Activated CD8-positive, alpha-beta memory T cell treated with anti-CD3 and anti-CD28 coated beads, Interleukin-2, amount 10 ng/mL, durations not matched to agents 7 days and 5 days (primary cell): ENCODE results near the gene UNC119B. TPM values are rescaled to one million over a fixed set of nuclear protein-coding genes. Genes with fewer than 3 reads are reported as not detected.
A peak's percentile ranks its signal among the peaks of the same experiment; 100 is the strongest.

Experiments used
- ATAC-seq: fragments of 150-1000 bp; cut with Tn5 transposase; one replicate; pipeline ENCODE4 v1.10.0; 2021; ENCODE audit warnings: moderate library complexity
- CTCF ChIA-PET: fragments of 350-600 bp; sonication (Branson Sonifier 250); formaldehyde crosslinking; loops from one replicate; lab custom pipeline; 2021; ENCODE audit warnings: antibody characterized with exemption; lab: Charles Lee
- DNase-seq: peaks from one replicate; pipeline ENCODE4 v3.0.0-alpha.2; 2020
- H3K27ac Mint-ChIP-seq: one replicate; pipeline ENCODE4 v1.8.0; 2021; ENCODE audit warnings: mild to moderate bottlenecking, mixed read lengths
- H3K27me3 Mint-ChIP-seq: one replicate; pipeline ENCODE4 v1.8.0; 2021; ENCODE audit warnings: mixed read lengths
- H3K36me3 Mint-ChIP-seq: one replicate; pipeline ENCODE4 v1.8.0; 2021; ENCODE audit warnings: mild to moderate bottlenecking, mixed read lengths
- H3K4me1 Mint-ChIP-seq: one replicate; pipeline ENCODE4 v1.8.0; 2021; ENCODE audit warnings: mixed read lengths
- H3K4me3 Mint-ChIP-seq: one replicate; pipeline ENCODE4 v1.8.0; 2021; ENCODE audit warnings: mild to moderate bottlenecking, moderate library complexity, mixed read lengths
- H3K9me3 Mint-ChIP-seq: one replicate; pipeline ENCODE4 v1.8.0; 2022; ENCODE audit warnings: low read depth, mixed read lengths
- total RNA-seq, 2 experiments: library from RNA; stranded (reverse); gene quantifications; one replicate each; pipeline ENCODE4 v1.2.3, GENCODE V29; 2021

Gene UNC119B
- total RNA-seq, 2 experiments from 2014 or later, result 15.9 to 22.9 TPM

GRCh38 chr12:120711411-120711810 lies 1.2 kb downstream of the UNC119B start:
- Mint-ChIP-seq H3K9me3 (no peaks in the 10 kb centered on the region), H3K36me3 (peaks cover 14% of the 10 kb centered on the region), H3K4me3 (peak overlapping the region; percentile 82), H3K27me3 (no peaks in the 10 kb centered on the region), H3K4me1 (peaks cover 51% of the 10 kb centered on the region), H3K27ac (peak overlapping the region; percentile 77)
- ATAC-seq, result no peak
- DNase-seq, result no peak
- CTCF ChIA-PET, result interaction anchor here (1.2 to 5.8 kb wide), 8 partner anchors 9 to 261 kb away, joined by 4 to 60 read pairs (median 5); partner anchors contain the start of genes MLEC and POP5

GRCh38 chr12:120712610-120713009 lies 2.4 kb downstream of the UNC119B start:
- no peak overlapping the region for H3K4me3 Mint-ChIP-seq
- no peak for ATAC-seq

GRCh38 chr12:120713861-120714482 lies 3.7 kb downstream of the UNC119B start:
- peaks cover 51% of the 10 kb centered on the region for H3K4me1 Mint-ChIP-seq
- ATAC-seq (peak; percentile 70), DNase-seq (peak; percentile 85)
- CTCF ChIA-PET, result interaction anchor here (0.8 to 3.6 kb wide), 8 partner anchors 11 to 258 kb away, joined by 3 to 34 read pairs (median 5); partner anchors contain the start of genes ACADS and POP5
- H3K27ac Mint-ChIP-seq, result peak overlapping the region; percentile 58
- H3K36me3 Mint-ChIP-seq, result peaks cover 24% of the 10 kb centered on the region
- H3K9me3 Mint-ChIP-seq, result no peaks in the 10 kb centered on the region
- no peak overlapping the region for H3K4me3 Mint-ChIP-seq
- no peaks in the 10 kb centered on the region for H3K27me3 Mint-ChIP-seq

More at GRCh38 chr12:120712610-120713009, 2.4 kb downstream of the UNC119B start:
- Mint-ChIP-seq H3K27ac (no peak overlapping the region), H3K36me3 (peaks cover 17% of the 10 kb centered on the region), H3K9me3 (no peaks in the 10 kb centered on the region), H3K4me1 (peaks cover 51% of the 10 kb centered on the region), H3K27me3 (no peaks in the 10 kb centered on the region)
- CTCF ChIA-PET, result interaction anchor here (1.2 to 5.8 kb wide), 3 partner anchors 64 to 259 kb away, joined by 4 to 60 read pairs (median 5); partner anchors contain the start of gene POP5
- no peak for DNase-seq

- DNase-seq, result no peak
- CTCF ChIA-PET, result no interaction called here
- H3K9me3 Mint-ChIP-seq, result no peaks in the 10 kb centered on the region
- no peaks in the 10 kb centered on the region for H3K27me3 Mint-ChIP-seq
- H3K4me3 Mint-ChIP-seq, result no peak overlapping the region
- H3K36me3 Mint-ChIP-seq, result peaks cover 44% of the 10 kb centered on the region
- no peak for ATAC-seq
- no peak overlapping the region for H3K27ac Mint-ChIP-seq
- peaks cover 27% of the 10 kb centered on the region for H3K4me1 Mint-ChIP-seq
Observed at GRCh38 chr12:120718055-120718454, 7.8 kb downstream of the UNC119B start.

GRCh38 chr12:120719072-120719471 lies 8.8 kb downstream of the UNC119B start:
- ATAC-seq (no peak), DNase-seq (no peak)
- Mint-ChIP-seq H3K36me3 (peaks cover 44% of the 10 kb centered on the region), H3K4me3 (no peak overlapping the region), H3K9me3 (no peaks in the 10 kb centered on the region), H3K4me1 (peaks cover 17% of the 10 kb centered on the region), H3K27me3 (no peaks in the 10 kb centered on the region), H3K27ac (peak overlapping the region; percentile 15)
- CTCF ChIA-PET, result interaction anchor here (1.5 kb wide), 1 partner anchor 70 kb away, joined by 5 read pairs; no protein-coding TSS in a partner anchor

- Mint-ChIP-seq H3K4me3 (no peak overlapping the region), H3K4me1 (peaks cover 17% of the 10 kb centered on the region), H3K36me3 (peaks cover 43% of the 10 kb centered on the region), H3K27ac (no peak overlapping the region), H3K27me3 (no peaks in the 10 kb centered on the region), H3K9me3 (no peaks in the 10 kb centered on the region)
- ATAC-seq, result no peak
- CTCF ChIA-PET, result interaction anchor here (1.4 to 1.5 kb wide), 2 partner anchors 8 to 71 kb away, joined by 5 read pairs; no protein-coding TSS in a partner anchor
- no peak for DNase-seq
Observed at GRCh38 chr12:120719496-120720233, 9.4 kb downstream of the UNC119B start.

GRCh38 chr12:120720234-120720986 lies 10.2 kb downstream of the UNC119B start:
- H3K27ac Mint-ChIP-seq, result no peak overlapping the region
- no peaks in the 10 kb centered on the region for H3K9me3 Mint-ChIP-seq
- no peak overlapping the region for H3K4me3 Mint-ChIP-seq
- peaks cover 40% of the 10 kb centered on the region for H3K36me3 Mint-ChIP-seq
- H3K4me1 Mint-ChIP-seq, result peaks cover 24% of the 10 kb centered on the region
- no peak for DNase-seq
- CTCF ChIA-PET, result interaction anchor here (1.4 to 1.5 kb wide), 2 partner anchors 9 to 72 kb away, joined by 5 read pairs; no protein-coding TSS in a partner anchor
- no peaks in the 10 kb centered on the region for H3K27me3 Mint-ChIP-seq
- no peak for ATAC-seq

- Mint-ChIP-seq H3K27ac (no peak overlapping the region), H3K4me1 (peaks cover 29% of the 10 kb centered on the region)
- CTCF ChIA-PET, result interaction anchor here (1.4 to 1.5 kb wide), 2 partner anchors 10 to 72 kb away, joined by 5 read pairs; no protein-coding TSS in a partner anchor
Observed at GRCh38 chr12:120720987-120721801, 10.9 kb downstream of the UNC119B start.

GRCh38 chr12:120721866-120722265 lies 11.6 kb downstream of the UNC119B start:
- ATAC-seq, result no peak

More at GRCh38 chr12:120720987-120721801, 10.9 kb downstream of the UNC119B start:
- DNase-seq, result no peak
- Mint-ChIP-seq H3K4me3 (no peak overlapping the region), H3K36me3 (peaks cover 40% of the 10 kb centered on the region), H3K9me3 (no peaks in the 10 kb centered on the region), H3K27me3 (no peaks in the 10 kb centered on the region)
- ATAC-seq, result no peak

GRCh38 chr12:120722784-120723183 lies 12.5 kb downstream of the UNC119B start:
- Mint-ChIP-seq H3K9me3 (no peaks in the 10 kb centered on the region), H3K27ac (no peak overlapping the region), H3K27me3 (no peaks in the 10 kb centered on the region), H3K4me3 (no peak overlapping the region), H3K36me3 (peaks cover 35% of the 10 kb centered on the region), H3K4me1 (peaks cover 32% of the 10 kb centered on the region)
- DNase-seq (no peak), ATAC-seq (no peak)
- CTCF ChIA-PET, result interaction anchor here (1.5 kb wide), 1 partner anchor 74 kb away, joined by 5 read pairs; no protein-coding TSS in a partner anchor

More at GRCh38 chr12:120721866-120722265, 11.6 kb downstream of the UNC119B start:
- CTCF ChIA-PET, result interaction anchor here (1.5 kb wide), 1 partner anchor 73 kb away, joined by 5 read pairs; no protein-coding TSS in a partner anchor
- Mint-ChIP-seq H3K4me3 (no peak overlapping the region), H3K27me3 (no peaks in the 10 kb centered on the region), H3K4me1 (peaks cover 32% of the 10 kb centered on the region), H3K9me3 (no peaks in the 10 kb centered on the region), H3K36me3 (peaks cover 35% of the 10 kb centered on the region), H3K27ac (no peak overlapping the region)
- DNase-seq, result no peak

GRCh38 chr12:120724720-120725119 lies 14.5 kb downstream of the UNC119B start:
- no peaks in the 10 kb centered on the region for H3K9me3 Mint-ChIP-seq
- H3K4me3 Mint-ChIP-seq, result peak overlapping the region; percentile 80
- H3K27ac Mint-ChIP-seq, result no peak overlapping the region
- DNase-seq (no peak), ATAC-seq (no peak)
- H3K36me3 Mint-ChIP-seq, result peaks cover 29% of the 10 kb centered on the region
- H3K4me1 Mint-ChIP-seq, result peaks cover 18% of the 10 kb centered on the region
- CTCF ChIA-PET, result interaction anchor here (0.9 to 1.5 kb wide), 5 partner anchors 10 to 247 kb away, joined by 3 to 4 read pairs (median 4); partner anchors contain the start of gene UNC119B
- H3K27me3 Mint-ChIP-seq, result no peaks in the 10 kb centered on the region

- CTCF ChIA-PET, result interaction anchor here (0.9 to 1.5 kb wide), 5 partner anchors 11 to 246 kb away, joined by 3 to 4 read pairs (median 4); partner anchors contain the start of gene UNC119B
- peak overlapping the region; percentile 80 for H3K4me3 Mint-ChIP-seq
- peak overlapping the region; percentile 64 for H3K27ac Mint-ChIP-seq
- DNase-seq, result no peak
- peaks cover 18% of the 10 kb centered on the region for H3K4me1 Mint-ChIP-seq
- no peaks in the 10 kb centered on the region for H3K9me3 Mint-ChIP-seq
- no peaks in the 10 kb centered on the region for H3K27me3 Mint-ChIP-seq
- peaks cover 29% of the 10 kb centered on the region for H3K36me3 Mint-ChIP-seq
- no peak for ATAC-seq
Observed at GRCh38 chr12:120725151-120725658, 14.9 kb downstream of the UNC119B start.
